Cerebellar nuclear complex (tissue), 1 donor: Measurements from ENCODE around the gene DNAH5.
"Not testable (repeated sequence)": the region's sequence is repeated elsewhere in the genome, so short reads cannot be mapped to it uniquely, and the experiment has no call there.

Source experiments
- DNase-seq, 2 experiments: peaks; one replicate each; lab custom pipeline; 2025; lab: John Stamatoyannopoulos, UW

DNAH5 gene

DNA sequence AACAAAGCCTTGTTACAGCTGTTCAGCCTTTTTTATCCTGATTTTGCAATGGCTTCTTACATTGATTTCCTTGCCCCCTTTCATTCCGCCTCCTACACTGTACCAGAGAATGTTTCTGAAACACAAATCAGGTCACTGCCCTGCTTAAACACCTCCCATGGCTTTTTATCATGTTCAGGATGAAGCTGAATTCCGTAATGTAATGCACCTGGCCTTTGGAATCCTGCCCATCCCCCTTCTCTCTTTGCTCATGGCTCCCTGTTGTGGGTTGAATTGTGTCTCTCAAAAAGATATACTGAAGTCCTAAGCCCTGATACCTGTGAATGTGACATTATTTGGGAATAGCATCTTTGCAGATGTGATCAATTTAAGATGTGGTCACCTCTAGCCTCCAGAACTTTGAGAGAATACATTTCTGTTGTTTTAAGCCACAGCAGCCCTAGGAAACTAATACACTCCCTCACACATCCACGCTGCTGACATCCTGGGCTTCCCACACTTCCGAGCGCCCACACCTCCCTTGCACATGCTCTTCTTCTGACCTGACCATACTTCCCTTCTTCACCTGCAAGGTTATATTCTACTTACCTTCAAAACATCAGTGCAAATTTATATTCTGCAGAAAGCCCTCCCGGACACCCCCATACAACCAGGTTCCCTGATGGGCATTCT lies 101.2 kb downstream of the DNAH5 start:
- no peak for DNase-seq

DNA sequence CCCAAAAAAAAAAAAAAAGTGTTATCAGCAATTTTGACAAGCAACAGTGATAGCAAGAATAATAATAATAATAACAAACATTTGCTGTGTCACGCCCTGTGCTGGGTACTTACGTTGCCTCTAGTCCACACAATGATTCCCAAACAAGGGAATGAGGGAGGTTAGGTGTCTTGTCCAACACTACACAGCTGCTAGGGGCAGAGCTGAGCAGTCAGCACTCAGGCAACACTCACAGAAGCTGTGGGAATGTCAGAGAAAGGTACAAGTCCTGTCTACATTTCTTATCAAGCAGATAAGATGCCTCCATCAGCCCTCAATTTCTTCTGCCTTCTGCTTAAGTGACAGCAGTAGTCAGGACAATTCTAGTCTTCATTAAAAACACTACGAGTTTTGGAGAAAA lies 111.0 kb downstream of the DNAH5 start:
- no peak for DNase-seq

DNA sequence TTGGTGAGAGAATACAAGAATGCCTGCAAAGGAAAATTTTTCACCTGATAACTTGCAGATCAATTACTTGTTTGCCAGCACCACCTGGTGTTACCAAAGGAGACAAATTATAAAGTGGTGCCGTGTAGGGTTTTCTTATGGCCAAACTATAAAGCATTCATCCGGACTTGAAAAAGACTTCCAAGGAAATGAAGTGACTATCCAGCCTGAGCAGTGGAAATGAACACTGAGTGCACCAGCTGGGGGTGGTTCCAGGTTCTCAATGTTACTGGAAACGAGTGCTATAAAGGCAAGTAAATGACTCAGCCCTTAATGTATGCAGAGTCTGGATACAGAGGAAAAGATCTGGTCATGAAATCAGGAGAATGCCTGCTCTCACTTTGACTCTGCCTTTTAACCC lies 113.1 kb downstream of the DNAH5 start:
- no peak for DNase-seq

DNA sequence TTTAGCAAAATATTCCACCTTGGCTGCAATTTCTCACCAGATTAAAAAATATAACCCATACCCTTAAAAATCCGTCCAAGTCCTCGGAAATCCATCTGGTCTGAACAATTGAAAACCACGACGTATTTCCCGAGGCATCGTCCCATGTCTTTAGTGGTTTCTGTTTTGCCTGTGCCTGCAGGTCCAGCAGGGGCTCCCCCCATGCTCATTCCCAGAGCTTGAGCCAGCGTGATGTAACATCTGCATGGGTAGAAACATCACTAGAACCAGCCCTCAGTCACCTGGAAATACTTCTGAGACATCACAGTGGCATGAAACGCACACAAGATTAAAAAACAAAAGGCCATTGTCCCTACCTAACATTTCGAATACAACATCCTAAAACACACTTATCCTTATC lies 114.0 kb downstream of the DNAH5 start:
- DNase-seq: no peak

DNA sequence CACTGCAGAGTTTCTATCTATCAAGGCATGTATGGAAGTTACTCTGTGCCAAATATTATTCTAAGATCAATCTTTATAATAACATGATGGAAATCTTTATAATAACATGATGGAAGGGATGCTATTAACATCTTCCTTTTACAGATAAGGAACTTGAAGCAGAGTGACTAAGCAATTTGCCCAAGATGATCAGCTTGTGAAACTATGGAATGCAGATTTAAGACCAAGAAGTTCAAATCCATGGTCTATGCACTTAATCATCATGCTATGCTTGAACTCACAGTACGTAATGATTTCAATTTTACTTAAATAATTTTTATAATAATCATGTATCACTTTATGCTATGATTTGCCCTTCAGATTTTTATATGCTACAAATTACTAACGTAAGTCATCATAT lies 123.1 kb downstream of the DNAH5 start:
- no peak for DNase-seq

DNA sequence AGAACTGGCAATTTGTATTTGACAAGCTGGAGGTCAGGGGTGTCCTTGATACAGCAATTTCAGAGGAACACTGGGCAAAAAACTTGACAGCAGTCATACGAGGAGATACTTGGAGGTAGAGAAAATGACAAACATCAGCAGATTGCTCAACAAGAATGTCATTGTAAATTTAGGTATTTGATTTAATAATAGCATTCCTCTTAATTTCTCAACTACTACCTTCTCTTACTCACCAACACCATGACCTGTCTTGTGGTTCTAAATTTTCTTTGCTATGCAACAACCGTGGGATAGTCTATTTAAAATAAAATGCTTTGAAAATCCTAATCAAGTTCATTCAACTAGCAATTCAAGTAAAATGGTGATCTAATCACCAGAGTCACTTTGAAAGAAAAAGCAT lies 128.4 kb downstream of the DNAH5 start:
- no peak for DNase-seq

DNA sequence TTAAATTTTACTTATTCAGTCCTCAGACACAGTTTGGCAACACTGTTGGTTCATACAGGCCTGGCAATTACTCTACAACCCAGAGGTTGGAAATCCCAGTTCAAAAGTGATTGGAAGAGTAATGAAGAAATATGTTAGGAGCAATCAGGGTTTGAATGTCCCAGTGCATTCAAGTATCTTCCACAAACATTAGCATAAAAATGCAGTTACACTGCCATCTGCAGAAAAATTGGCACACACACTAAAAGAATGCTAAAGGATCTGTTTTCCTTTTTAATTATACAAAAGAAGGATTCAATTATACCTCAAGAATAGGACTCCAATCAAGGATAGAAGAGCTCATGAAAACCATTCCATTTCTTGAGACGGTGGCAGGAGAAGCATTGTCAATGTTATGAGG lies 130.2 kb downstream of the DNAH5 start:
- no peak for DNase-seq

DNA sequence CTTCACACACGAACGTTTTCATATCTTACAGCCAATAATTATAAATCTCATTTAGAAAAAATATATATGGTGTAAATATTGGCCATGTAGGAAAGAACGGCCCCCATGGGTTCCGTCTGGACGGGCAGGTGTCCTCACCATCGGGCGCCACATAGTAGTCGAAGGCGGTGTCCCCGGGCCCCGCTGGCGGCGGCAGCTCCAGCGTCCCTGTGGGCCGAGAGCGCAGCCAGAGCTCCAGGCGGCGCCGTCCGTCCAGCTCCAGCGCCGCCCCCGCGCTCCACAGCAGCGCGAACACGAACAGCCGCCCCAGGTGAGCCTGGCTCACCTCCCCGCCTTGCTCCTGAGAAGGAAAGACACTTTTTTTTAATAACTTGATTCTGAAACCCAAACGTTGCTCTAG lies 134.6 kb downstream of the DNAH5 start:
- DNase-seq: no peak

DNA sequence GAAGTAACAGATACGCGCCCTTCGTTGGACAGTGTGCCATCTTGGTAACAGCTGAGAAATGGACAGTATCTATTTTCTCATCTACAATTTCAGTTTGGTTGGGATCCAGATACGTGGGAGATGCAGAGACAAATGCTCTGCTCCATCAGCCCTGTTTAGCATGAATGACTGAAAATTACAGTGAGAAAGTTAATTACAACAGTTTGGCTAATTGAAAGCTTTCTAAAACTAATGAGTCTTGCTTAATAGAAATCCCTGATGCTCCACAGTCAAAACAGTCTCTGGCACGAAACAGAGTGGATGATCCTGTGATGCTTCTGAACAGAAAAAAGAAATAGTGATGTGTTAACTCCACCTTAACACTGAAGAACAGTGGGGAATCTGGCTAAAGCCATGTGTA lies 140.2 kb downstream of the DNAH5 start:
- DNase-seq: no peak

DNA sequence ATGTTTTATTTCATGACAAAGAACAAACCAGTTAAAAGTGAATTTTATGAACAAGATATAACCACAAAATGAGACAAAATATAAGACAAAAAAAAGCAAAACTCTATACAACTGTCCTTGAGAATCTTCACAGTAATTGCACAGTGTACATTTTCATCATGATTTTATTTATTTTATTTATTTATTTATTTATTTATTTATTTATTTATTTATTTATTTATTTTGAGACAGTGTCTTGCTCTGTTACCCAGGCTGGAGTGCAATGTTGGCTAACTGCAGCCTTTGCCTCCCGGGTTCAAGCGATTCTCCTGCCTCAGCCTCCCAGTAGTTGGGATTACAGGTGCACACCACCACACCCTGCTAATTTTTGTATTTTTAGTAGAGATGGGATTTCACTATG lies 145.9 kb downstream of the DNAH5 start:
- DNase-seq: not testable (repeated sequence)

DNA sequence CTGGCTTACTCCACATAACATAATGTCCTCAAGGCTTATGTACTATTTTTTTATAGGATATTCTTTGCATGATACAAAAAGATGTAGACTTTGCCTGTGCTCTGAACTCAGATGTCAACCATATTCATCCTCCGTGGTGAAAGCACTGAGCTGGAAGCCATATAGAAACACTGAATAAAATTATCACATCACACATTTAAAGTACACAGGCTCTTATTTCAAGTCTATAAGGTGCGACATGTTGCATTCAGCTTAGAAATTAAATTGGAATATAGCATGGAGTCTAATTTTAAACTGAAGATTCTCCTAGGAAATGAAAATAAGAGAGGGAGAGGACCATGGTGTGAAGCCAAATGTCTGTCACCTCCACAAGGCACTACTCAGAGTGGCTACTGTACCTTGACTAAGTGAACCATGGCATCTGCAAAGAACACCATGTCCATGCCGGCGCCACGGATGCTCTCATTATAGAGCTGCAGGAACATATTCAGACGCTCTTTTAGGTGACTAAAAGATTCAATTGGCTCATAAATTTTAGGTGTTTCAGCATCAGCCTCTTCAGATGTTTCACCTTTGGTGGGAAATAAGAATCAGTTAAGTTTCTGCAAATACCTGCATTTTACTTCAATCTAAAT lies 158.6 kb downstream of the DNAH5 start:
- no peak for DNase-seq

DNA sequence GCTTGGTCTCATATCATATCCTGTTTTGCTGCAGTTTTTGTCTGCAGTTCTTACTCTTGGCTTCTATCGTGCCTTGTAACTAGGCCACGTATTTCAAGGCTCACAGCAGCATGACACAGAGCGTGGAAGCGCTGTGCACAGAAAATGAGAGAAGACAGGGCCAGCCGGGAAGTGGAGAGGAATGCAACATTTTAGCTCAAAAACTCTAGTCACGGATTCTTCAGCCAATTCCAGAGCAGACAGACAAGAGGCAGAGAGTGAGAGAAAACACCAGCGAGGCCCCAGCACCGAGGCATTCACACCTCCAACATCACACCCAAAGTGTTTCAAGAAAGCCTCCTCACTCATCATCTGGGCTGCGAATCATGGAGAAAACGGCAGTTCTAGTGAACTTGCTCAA lies 160.8 kb downstream of the DNAH5 start:
- DNase-seq: no peak

DNA sequence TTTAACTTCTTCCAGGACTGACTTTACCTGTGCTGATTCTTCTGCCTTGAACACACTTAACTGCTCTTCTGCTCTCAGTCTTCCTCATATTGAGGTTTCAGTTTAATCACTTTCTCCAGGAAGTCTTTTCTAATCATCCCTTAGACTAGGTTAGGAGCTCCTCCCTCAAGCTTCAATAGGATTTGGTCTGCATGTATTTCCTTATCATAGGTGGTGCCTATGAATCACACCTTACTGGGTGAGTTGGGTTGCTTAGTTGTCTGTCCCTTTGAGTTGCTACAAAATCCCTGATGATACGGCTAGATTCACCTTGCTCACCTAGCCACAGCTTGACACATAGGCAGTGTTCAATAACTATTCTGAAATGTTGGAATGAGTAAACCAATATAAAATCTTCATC lies 164.4 kb downstream of the DNAH5 start:
- no peak for DNase-seq

DNA sequence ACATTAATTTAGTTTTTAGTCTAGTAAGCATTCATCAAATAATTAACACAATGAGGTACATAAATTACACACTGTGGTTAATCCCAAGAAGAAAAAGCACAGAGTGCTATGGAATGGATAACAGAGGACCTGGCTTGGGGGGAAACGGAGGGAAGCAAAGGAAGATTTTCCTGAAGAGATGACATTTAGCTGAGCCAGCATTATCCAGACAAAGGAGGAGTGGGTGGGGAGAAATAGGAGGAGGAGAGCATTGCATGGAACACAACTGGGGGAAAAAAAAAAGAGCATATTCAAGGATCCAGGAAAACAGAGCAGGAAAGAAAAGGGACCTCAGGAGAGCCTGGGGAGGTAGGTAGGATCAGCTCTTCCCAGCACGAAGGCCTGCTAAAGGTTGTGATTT lies 170.8 kb downstream of the DNAH5 start:
- no peak for DNase-seq

DNA sequence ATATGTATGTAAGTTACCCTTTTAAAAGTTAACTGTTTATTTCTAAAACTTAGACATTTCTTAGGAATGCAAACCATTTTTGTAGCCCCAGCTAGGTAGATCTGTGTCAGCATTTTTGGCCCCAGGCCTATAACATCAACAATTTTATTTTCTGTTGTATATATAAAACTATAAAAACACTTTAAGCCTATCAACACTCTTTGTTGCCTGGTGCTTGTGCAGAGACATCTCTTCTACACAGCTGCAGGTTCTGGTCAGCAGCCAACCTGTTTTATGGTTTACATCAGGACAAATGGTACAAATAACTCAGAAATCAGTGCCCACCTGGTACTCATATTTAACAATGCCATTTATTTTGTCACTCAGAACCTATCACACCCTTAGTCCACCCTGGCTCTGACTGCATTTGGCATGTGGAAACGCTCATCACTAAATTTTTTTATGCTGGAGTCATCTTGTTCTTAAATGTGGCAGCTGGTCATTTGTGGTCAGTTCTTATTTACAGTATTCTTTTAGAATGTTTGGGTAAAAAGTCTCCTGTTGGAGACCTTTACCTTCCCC lies 173.4 kb downstream of the DNAH5 start:
- no peak for DNase-seq

DNA sequence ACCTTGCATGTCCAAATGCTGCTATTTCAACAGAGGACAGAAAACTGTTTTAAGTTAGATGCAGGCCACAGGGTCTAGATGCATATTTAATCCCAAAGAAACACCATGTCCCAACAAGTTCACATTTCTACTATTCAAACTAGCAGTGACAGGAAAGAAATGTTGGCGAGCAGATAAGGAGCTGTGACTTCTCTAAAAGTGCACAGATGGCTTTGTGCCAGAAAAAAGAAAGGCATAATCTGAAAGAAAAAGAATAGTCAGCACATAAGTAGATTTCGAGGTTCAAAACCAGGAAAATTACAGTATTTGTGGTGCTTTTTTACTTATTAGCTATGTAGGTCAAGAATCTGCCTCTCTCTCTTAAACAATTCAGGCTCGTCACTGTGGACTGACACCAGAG lies 178.3 kb downstream of the DNAH5 start:
- DNase-seq: no peak

DNA sequence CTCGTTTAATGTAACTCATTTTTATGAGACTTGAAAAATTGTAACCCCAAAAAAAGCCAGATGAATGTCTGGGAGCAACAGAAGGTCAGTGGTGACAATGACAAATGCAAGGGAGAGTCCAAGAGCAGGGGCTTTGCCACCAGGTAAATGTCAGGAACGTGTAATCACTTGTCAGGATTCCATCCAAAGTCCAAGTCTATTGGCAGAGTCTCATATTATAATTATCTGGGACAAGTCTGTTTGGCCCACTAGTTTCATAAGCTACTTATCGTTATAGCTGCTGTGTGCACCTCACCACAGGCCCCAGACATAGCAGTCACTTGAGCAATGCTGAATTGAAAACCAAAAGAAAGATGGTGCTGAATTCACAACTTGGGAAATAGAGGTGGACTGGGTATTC lies 180.8 kb downstream of the DNAH5 start:
- no peak for DNase-seq

DNA sequence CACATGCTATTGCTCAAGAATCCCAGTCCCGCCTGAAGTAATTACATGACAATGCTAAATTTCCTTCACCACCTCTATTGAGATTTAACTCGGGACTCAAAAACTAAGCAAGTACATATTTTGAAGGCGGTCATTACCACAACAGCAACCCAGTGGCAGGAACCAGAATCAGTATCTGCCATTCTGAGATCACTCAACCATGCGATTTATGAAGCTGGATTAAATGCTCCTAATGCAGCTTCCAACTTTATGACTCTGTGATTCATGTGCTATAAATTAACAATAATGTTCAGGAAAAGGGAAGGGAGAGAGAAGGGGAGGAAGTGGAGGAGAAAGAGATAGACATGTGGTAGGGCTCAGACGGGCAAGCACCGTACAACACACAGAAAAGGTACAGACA lies 194.7 kb downstream of the DNAH5 start:
- DNase-seq: no peak

DNA sequence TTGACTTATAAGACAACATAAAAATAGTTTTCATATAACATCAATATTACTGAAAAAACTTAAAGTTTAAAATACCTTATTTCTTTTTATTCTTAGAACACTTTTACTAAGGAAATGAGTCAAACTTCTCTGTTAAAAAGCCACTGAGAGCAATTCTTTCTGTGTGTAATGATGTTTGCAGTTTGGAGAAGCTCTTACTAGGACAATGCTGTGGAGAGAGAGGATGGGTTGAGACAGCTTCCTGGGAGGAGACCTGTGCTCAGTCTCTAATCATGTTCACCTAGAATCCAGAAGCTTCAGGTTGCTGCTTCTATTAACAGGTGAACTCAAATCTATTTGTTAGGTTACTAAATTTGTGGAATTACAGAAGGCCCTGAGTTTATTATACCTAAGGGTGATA lies 198.5 kb downstream of the DNAH5 start:
- DNase-seq: no peak

DNA sequence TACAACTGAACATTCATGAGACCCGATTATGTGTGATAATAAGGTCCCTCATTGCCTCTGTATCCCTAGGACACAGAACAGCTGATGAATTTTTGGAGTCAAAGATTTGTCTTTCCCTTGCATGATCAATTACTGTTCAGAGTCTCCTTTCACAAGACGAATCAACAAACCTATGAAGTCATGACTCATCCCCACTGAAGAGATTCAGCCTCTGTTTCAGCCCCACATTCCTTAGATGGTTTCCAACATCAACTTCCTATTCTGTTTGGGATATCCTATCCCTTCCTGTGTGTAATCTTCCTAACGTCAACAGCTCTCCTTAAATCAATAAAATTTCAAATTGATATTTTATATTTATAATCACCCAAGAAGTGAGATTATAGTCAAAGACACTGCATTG lies 199.0 kb downstream of the DNAH5 start:
- DNase-seq: no peak

DNA sequence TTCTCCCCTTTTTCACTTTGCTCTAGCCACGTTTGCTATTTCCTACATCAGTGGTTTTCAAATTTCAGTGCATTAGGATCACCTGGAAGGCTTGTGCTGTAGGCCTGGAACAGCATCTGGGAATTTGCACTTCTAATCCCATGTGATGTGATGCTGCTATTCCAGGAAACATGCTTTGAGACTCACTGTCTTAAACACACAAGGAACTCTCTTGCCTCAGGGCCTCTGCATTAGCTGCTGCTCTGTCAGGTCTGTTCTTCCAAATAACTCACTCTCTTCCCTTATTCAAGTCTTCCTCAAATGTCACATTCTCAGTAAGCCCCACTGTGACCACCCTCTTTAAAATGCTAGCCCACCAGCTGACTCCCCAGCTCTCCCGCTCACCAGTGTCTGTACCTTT lies 204.0 kb downstream of the DNAH5 start:
- DNase-seq: no peak

DNA sequence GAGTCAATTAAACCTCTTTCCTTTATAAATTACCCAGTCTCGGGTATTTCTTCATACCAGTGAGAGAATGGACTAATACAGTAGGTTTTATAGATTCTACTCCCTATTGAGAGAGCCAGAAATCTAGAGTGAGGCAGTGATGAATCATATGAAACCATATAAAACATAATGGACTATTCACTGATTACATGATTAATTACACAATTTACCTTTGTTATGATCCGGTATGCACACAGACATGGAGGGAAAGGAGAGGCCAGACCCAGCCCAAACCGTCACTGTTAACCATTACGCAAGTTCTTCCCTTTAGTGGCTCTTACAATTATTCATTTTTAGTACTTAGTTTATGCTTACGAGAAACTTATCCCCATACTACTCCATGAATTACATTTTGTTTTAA lies 205.0 kb downstream of the DNAH5 start:
- DNase-seq: no peak

DNA sequence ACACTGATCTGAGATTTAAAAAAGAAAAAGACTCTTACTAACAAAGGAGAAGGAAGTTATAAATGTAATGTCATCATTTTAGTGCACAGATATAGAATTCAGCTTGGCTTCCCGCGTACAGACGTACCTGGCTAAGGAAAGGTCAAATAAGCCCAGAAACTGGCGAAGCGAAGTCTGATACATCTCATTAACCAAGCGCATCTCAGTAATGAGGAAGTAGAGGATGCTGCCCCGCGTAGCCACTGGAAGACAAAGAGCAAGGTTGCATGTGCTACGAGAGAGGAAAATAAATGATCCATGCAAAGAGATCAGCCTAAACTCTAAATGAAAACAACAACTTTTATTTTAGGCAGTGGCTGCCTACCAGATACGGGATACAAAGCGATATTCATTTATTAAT lies 208.8 kb downstream of the DNAH5 start:
- DNase-seq: no peak

DNA sequence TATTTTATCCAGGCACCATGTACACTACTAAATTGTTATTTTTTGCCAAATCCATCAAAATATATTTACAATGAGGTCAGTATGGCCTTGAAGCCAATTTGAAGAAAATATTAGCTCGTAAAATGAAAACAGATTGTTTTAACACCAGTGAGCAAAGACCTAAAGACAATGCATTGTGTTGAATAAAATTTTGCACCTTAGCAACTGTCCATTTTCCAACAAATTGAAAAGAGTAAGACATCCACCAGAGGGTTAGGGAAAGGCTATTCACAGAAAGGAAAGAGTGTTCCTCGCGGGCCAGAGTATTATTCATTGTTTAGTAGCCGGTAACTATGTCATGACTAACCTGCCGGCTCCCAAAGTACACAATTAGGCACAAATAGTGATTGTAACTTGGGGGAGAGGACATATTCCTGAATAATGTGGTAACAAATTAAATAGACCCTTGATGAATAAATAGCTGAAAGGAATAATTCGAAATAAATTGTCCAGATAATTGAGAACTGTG lies 213.3 kb downstream of the DNAH5 start:
- no peak for DNase-seq
